Measurements from ENCODE around the gene ABCA2. TPM values are rescaled to one million over a fixed set of nuclear protein-coding genes. Genes with fewer than 3 reads are reported as not detected.
A peak's percentile ranks its signal among the peaks of the same experiment; 100 is the strongest.

ABCA2 gene
- total and polyA plus RNA-seq, 9 of the 15 experiments (the other 6 are each of a cell fraction or from before 2014, with no cell fraction given), result 0.69 to 16.3 (median 6.1) TPM; not detected in 2

DNA sequence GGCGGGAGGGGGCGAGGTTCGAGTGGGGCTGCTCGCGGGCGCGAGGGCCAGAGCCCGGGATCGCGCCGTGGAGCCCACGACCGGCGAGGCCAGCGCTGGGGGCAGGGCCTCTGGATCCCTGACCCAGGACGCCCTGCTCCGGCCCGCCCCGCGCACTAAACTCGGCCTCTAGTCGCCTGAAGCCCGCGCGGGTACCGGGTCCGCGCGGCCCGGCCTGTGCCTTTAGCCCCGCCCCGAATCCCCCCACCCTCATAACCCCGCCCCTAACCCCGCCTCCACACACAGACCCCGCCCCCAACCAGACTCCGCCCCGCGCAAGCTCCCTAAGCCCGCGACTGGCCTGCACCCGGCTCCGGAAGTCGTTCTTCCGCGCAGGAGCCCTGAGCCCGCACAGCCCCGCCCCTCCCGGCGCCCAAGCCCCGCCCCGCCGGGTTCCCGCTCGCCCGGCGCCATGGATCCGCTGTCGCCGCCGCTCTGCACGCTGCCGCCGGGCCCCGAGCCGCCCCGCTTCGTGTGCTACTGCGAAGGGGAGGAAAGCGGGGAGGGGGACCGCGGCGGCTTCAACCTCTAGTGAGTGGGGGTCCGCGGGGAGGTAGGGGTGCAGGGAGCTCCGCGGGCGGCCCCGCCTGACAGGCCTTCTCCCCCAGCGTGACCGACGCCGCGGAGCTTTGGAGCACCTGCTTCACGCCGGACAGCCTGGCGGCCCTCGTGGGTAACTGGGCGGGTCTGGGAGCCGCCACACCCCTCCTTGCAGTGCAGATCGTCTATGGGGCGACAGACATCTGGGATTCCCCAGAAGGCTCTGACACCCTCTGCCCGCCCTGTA is 35.8 kb downstream of the ABCA2 start, which contains the start of gene PAXX (continued):
- TF ChIP-seq, protein P1, sequence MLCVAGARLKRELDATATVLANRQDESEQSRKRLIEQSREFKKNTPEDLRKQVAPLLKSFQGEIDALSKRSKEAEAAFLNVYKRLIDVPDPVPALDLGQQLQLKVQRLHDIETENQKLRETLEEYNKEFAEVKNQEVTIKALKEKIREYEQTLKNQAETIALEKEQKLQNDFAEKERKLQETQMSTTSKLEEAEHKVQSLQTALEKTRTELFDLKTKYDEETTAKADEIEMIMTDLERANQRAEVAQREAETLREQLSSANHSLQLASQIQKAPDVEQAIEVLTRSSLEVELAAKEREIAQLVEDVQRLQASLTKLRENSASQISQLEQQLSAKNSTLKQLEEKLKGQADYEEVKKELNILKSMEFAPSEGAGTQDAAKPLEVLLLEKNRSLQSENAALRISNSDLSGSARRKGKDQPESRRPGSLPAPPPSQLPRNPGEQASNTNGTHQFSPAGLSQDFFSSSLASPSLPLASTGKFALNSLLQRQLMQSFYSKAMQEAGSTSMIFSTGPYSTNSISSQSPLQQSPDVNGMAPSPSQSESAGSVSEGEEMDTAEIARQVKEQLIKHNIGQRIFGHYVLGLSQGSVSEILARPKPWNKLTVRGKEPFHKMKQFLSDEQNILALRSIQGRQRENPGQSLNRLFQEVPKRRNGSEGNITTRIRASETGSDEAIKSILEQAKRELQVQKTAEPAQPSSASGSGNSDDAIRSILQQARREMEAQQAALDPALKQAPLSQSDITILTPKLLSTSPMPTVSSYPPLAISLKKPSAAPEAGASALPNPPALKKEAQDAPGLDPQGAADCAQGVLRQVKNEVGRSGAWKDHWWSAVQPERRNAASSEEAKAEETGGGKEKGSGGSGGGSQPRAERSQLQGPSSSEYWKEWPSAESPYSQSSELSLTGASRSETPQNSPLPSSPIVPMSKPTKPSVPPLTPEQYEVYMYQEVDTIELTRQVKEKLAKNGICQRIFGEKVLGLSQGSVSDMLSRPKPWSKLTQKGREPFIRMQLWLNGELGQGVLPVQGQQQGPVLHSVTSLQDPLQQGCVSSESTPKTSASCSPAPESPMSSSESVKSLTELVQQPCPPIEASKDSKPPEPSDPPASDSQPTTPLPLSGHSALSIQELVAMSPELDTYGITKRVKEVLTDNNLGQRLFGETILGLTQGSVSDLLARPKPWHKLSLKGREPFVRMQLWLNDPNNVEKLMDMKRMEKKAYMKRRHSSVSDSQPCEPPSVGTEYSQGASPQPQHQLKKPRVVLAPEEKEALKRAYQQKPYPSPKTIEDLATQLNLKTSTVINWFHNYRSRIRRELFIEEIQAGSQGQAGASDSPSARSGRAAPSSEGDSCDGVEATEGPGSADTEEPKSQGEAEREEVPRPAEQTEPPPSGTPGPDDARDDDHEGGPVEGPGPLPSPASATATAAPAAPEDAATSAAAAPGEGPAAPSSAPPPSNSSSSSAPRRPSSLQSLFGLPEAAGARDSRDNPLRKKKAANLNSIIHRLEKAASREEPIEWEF (CRISPR knock-in tag; IDR thresholded peaks at IDR 0.05), result no peak
- TF ChIP-seq ZNF436 (CRISPR knock-in tag; IDR thresholded peaks at IDR 0.05) (no peak), KAT7 (CRISPR knock-in tag; IDR thresholded peaks at IDR 0.05; ENCODE audit: borderline replicate concordance) (no peak), HLTF (IDR thresholded peaks at IDR 0.05) (no peak), MCM5 (IDR thresholded peaks at IDR 0.05; ENCODE audit: low read depth) (no peak), NONO (IDR thresholded peaks at IDR 0.05; ENCODE audit: low read depth in 2 of 2, low read length in 1 of 2) (peak in 1 of 2 experiments; percentile 77; a peak in 2 of 4 replicates), ZC3H8 (IDR thresholded peaks at IDR 0.05) (no peak), ZNF146 (CRISPR knock-in tag; IDR thresholded peaks at IDR 0.05; ENCODE audit: unreplicated experiment) (no peak), EGR1 (conservative IDR thresholded peaks at IDR 0.05) (no peak), MYNN (IDR thresholded peaks at IDR 0.05) (no peak), MYNN (CRISPR knock-in tag; IDR thresholded peaks at IDR 0.05) (no peak), NR3C1 (CRISPR knock-in tag; IDR thresholded peaks at IDR 0.05) (0 out of 2 replicates have a peak, but pooled peaks have one; percentile 63), MCM7 (IDR thresholded peaks at IDR 0.05) (no peak)
- TF ChIP-seq, protein P2, sequence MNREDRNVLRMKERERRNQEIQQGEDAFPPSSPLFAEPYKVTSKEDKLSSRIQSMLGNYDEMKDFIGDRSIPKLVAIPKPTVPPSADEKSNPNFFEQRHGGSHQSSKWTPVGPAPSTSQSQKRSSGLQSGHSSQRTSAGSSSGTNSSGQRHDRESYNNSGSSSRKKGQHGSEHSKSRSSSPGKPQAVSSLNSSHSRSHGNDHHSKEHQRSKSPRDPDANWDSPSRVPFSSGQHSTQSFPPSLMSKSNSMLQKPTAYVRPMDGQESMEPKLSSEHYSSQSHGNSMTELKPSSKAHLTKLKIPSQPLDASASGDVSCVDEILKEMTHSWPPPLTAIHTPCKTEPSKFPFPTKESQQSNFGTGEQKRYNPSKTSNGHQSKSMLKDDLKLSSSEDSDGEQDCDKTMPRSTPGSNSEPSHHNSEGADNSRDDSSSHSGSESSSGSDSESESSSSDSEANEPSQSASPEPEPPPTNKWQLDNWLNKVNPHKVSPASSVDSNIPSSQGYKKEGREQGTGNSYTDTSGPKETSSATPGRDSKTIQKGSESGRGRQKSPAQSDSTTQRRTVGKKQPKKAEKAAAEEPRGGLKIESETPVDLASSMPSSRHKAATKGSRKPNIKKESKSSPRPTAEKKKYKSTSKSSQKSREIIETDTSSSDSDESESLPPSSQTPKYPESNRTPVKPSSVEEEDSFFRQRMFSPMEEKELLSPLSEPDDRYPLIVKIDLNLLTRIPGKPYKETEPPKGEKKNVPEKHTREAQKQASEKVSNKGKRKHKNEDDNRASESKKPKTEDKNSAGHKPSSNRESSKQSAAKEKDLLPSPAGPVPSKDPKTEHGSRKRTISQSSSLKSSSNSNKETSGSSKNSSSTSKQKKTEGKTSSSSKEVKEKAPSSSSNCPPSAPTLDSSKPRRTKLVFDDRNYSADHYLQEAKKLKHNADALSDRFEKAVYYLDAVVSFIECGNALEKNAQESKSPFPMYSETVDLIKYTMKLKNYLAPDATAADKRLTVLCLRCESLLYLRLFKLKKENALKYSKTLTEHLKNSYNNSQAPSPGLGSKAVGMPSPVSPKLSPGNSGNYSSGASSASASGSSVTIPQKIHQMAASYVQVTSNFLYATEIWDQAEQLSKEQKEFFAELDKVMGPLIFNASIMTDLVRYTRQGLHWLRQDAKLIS (CRISPR knock-in tag; IDR thresholded peaks at IDR 0.05), result 0 out of 2 replicates have a peak, but pooled peaks have one; percentile 25
- TF ChIP-seq, protein P3, sequence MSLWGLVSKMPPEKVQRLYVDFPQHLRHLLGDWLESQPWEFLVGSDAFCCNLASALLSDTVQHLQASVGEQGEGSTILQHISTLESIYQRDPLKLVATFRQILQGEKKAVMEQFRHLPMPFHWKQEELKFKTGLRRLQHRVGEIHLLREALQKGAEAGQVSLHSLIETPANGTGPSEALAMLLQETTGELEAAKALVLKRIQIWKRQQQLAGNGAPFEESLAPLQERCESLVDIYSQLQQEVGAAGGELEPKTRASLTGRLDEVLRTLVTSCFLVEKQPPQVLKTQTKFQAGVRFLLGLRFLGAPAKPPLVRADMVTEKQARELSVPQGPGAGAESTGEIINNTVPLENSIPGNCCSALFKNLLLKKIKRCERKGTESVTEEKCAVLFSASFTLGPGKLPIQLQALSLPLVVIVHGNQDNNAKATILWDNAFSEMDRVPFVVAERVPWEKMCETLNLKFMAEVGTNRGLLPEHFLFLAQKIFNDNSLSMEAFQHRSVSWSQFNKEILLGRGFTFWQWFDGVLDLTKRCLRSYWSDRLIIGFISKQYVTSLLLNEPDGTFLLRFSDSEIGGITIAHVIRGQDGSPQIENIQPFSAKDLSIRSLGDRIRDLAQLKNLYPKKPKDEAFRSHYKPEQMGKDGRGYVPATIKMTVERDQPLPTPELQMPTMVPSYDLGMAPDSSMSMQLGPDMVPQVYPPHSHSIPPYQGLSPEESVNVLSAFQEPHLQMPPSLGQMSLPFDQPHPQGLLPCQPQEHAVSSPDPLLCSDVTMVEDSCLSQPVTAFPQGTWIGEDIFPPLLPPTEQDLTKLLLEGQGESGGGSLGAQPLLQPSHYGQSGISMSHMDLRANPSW (CRISPR knock-in tag; IDR thresholded peaks at IDR 0.05), result peak; percentile 96
- TF ChIP-seq, protein P4, sequence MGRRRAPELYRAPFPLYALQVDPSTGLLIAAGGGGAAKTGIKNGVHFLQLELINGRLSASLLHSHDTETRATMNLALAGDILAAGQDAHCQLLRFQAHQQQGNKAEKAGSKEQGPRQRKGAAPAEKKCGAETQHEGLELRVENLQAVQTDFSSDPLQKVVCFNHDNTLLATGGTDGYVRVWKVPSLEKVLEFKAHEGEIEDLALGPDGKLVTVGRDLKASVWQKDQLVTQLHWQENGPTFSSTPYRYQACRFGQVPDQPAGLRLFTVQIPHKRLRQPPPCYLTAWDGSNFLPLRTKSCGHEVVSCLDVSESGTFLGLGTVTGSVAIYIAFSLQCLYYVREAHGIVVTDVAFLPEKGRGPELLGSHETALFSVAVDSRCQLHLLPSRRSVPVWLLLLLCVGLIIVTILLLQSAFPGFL (CRISPR knock-in tag; IDR thresholded peaks at IDR 0.05), result no peak
